Lower lobe of right lung (tissue), 2 donors: ENCODE data around the gene UBXN6. TPM values are rescaled to one million over a fixed set of nuclear protein-coding genes. Genes with fewer than 3 reads are reported as not detected.

Source experiments
- ATAC-seq, 2 donors: fragments of 200-7000 bp; cut with Tn5 transposase; one replicate each; pipeline ENCODE4 v1.9.1; 2020 to 2022; ENCODE audit warnings: mild to moderate bottlenecking in 2 of 2, moderate library complexity in 2 of 2
- DNase-seq: peaks from one replicate; pipeline ENCODE4 v3.0.0-alpha.2; 2020
- H3K27ac ChIP-seq: fragments of 200-600 bp; one replicate; pipeline ENCODE4 v1.8.0; 2022
- H3K27me3 ChIP-seq: fragments of 200-600 bp; one replicate; pipeline ENCODE4 v1.8.0; 2022; ENCODE audit warnings: low read depth
- H3K36me3 ChIP-seq: fragments of 200-600 bp; one replicate; pipeline ENCODE4 v1.8.0; 2022; ENCODE audit warnings: mild to moderate bottlenecking
- H3K4me1 ChIP-seq: fragments of 200-600 bp; one replicate; pipeline ENCODE4 v1.8.0; 2022
- H3K4me3 ChIP-seq: fragments of 200-600 bp; one replicate; pipeline ENCODE4 v1.8.0; 2022; ENCODE audit warnings: mild to moderate bottlenecking
- H3K9me3 ChIP-seq: fragments of 200-600 bp; one replicate; pipeline ENCODE4 v1.8.0; 2022
- intact Hi-C: fragments of 100-400 bp; cut with DNase I; formaldehyde crosslinking; loops from one replicate; pipeline ENCODE4 v1.11.0; 2022
- total RNA-seq: library from RNA; stranded (reverse); fragmentation: NEBNext Ultra II Directional; extraction: Animal tissue kit (Norgen Biotek cat#: 25700); gene quantifications from one replicate; pipeline ENCODE4 v1.2.1, GENCODE V29; 2021
- TF ChIP-seq, protein P1 (sequence below): fragments of 200-600 bp; IDR thresholded peaks from one replicate; pipeline ENCODE4 v1.8.0; 2022; ENCODE audit warnings: antibody characterized with exemption, mild to moderate bottlenecking
- donor health status: DM: no; HTN: yes; CAD: no; lungs with severe emphysema.

The UBXN6 gene
- total RNA-seq, 1 donor from 2014 or later = 86.1 TPM

GRCh38 chr19:4500841-4501591, 43.4 kb upstream of the UBXN6 start:
- Histone ChIP-seq H3K9me3 (no peaks in the 10 kb centered on the region), H3K27ac (no peak overlapping the region), H3K36me3 (peaks cover 77% of the 10 kb centered on the region), H3K4me3 (no peak overlapping the region), H3K27me3 (no peaks in the 10 kb centered on the region), H3K4me1 (no peaks in the 10 kb centered on the region)
- intact Hi-C loops = no loop called here
- ATAC-seq (no peak), DNase-seq (no peak)
- TF ChIP-seq, protein P1, sequence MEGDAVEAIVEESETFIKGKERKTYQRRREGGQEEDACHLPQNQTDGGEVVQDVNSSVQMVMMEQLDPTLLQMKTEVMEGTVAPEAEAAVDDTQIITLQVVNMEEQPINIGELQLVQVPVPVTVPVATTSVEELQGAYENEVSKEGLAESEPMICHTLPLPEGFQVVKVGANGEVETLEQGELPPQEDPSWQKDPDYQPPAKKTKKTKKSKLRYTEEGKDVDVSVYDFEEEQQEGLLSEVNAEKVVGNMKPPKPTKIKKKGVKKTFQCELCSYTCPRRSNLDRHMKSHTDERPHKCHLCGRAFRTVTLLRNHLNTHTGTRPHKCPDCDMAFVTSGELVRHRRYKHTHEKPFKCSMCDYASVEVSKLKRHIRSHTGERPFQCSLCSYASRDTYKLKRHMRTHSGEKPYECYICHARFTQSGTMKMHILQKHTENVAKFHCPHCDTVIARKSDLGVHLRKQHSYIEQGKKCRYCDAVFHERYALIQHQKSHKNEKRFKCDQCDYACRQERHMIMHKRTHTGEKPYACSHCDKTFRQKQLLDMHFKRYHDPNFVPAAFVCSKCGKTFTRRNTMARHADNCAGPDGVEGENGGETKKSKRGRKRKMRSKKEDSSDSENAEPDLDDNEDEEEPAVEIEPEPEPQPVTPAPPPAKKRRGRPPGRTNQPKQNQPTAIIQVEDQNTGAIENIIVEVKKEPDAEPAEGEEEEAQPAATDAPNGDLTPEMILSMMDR = no peak

- H3K36me3 ChIP-seq = peaks cover 89% of the 10 kb centered on the region
- DNase-seq (no peak), ATAC-seq (no peak)
- H3K4me3 ChIP-seq = no peak overlapping the region
- no peak overlapping the region for H3K27ac ChIP-seq
- no peaks in the 10 kb centered on the region for H3K4me1 ChIP-seq
- intact Hi-C loops = no loop called here
- H3K27me3 ChIP-seq = no peaks in the 10 kb centered on the region
- H3K9me3 ChIP-seq = no peaks in the 10 kb centered on the region
- TF ChIP-seq, protein P1 = no peak
These were observed 42.3 kb upstream of the UBXN6 start for GRCh38 chr19:4499855-4500254.

DNA sequence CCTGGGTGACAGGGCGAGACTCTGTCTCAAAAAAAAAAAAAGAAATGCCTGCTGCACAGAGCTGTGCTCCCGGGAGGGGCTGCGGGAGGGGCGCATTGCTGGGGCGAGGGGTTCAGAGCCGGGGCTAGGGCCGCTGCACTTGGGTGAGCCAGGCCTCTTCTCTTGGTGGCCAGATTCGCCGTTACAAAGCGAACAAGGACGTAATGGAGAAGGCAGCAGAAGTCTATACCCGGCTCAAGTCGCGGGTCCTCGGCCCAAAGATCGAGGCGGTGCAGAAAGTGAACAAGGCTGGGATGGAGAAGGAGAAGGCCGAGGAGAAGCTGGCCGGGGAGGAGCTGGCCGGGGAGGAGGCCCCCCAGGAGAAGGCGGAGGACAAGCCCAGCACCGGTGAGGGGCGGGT, 41.7 kb upstream of the UBXN6 start:
- no peak for DNase-seq
- H3K4me3 ChIP-seq = no peak overlapping the region
- H3K4me1 ChIP-seq = no peaks in the 10 kb centered on the region
- TF ChIP-seq, protein P1 = no peak
- no peak for ATAC-seq
- no peak overlapping the region for H3K27ac ChIP-seq
- peaks cover 94% of the 10 kb centered on the region for H3K36me3 ChIP-seq
- intact Hi-C loops = no loop called here
- H3K27me3 ChIP-seq = no peaks in the 10 kb centered on the region
- no peaks in the 10 kb centered on the region for H3K9me3 ChIP-seq

GRCh38 chr19:4498694-4499093, 41.1 kb upstream of the UBXN6 start:
- Histone ChIP-seq H3K27me3 (no peaks in the 10 kb centered on the region), H3K4me3 (no peak overlapping the region), H3K4me1 (no peaks in the 10 kb centered on the region), H3K27ac (no peak overlapping the region), H3K9me3 (no peaks in the 10 kb centered on the region), H3K36me3 (peaks cover 99% of the 10 kb centered on the region)
- DNase-seq (no peak), ATAC-seq (no peak)
- TF ChIP-seq, protein P1 = no peak
- intact Hi-C loops = no loop called here

- no peaks in the 10 kb centered on the region for H3K27me3 ChIP-seq
- H3K36me3 ChIP-seq = peaks cover 96% of the 10 kb centered on the region
- intact Hi-C loops = no loop called here
- H3K4me1 ChIP-seq = no peaks in the 10 kb centered on the region
- no peaks in the 10 kb centered on the region for H3K9me3 ChIP-seq
- ATAC-seq (no peak), DNase-seq (no peak)
- no peak overlapping the region for H3K27ac ChIP-seq
- no peak overlapping the region for H3K4me3 ChIP-seq
- TF ChIP-seq, protein P1 = no peak
These were observed 40.3 kb upstream of the UBXN6 start for GRCh38 chr19:4497770-4498389.
